Measurements from ENCODE around the gene RFNG. TPM values are rescaled to one million over a fixed set of nuclear protein-coding genes. Genes with fewer than 3 reads are reported as not detected.
A peak's percentile ranks its signal among the peaks of the same experiment; 100 is the strongest.
"Not testable (repeated sequence)": the region's sequence is repeated elsewhere in the genome, so short reads cannot be mapped to it uniquely, and the experiment has no call there.

RFNG gene
- total RNA-seq, 6 experiments from 2014 or later, result 29.9 to 53.3 (median 43.7) TPM

DNA sequence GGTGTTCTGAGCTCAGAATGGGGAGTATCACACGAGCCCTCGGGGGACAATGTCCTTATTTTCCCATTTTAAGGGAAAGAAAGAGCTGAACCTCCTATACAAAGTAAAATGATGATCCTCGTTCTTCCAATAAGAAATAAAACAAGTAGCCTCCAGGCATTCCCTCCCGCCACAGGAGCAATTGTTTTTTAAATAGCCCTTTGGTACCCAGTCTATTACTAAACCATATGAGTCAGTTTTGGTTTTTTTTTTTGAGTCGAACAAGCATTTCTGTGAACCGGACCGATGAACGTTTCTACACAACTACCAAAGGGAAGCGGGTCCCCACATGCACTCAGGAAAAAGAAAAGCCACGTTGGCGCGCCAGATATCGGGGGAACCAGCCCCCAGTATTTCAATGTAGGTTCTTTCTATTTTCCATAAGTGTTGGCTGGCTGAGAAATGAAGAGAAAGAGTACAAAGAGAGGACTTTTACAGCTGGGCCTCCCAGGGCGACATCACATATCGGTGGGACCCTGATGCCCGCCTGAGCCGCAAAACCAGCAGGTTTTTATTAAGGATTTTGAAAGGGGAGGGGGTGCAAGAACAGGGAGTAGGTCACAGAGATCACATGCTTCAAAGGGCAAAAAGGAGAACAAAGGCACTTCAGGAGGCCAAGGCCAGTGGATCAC is 10.3 kb downstream of the RFNG start:
- TF ChIP-seq POLR2A (IDR thresholded peaks at IDR 0.05), result no peak
- TF ChIP-seq, protein P1, sequence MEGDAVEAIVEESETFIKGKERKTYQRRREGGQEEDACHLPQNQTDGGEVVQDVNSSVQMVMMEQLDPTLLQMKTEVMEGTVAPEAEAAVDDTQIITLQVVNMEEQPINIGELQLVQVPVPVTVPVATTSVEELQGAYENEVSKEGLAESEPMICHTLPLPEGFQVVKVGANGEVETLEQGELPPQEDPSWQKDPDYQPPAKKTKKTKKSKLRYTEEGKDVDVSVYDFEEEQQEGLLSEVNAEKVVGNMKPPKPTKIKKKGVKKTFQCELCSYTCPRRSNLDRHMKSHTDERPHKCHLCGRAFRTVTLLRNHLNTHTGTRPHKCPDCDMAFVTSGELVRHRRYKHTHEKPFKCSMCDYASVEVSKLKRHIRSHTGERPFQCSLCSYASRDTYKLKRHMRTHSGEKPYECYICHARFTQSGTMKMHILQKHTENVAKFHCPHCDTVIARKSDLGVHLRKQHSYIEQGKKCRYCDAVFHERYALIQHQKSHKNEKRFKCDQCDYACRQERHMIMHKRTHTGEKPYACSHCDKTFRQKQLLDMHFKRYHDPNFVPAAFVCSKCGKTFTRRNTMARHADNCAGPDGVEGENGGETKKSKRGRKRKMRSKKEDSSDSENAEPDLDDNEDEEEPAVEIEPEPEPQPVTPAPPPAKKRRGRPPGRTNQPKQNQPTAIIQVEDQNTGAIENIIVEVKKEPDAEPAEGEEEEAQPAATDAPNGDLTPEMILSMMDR (IDR thresholded peaks at IDR 0.05), result no peak

DNA sequence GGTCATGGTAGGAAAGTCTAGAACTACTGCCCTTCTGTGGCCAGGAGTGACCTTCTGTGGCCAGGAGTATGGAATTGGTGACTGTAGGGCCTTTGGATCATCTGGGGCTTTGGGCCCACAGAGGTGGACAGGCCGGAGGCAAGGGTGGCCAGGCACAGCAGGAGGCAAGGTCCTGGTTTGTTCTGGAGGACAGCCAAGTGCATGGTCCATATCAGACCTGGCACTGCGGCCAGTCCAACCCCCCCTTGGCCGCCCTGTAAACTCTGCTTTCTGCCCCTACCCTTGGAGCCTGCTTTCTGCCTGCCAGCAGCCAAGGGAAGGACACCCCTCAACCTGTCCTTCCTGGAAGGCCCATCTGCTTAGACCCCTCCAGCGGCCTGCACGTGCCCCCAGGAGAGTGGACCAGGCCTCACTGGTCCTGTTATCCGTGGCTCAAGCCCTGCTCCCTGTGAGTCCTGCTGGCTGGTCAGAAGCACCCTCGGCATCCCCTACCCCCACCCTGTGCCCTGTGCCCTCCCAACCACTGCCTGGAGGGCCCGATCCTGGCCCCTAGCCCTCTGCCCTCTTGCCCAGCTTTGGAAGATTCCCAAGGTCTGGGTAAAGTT is 11.8 kb downstream of the RFNG start:
- Histone ChIP-seq H3K27ac (peak overlapping the region in 2 of 3 donors; percentile 72 to 89), H3K4me3 (no peak overlapping the region), H3K36me3 (peaks cover 0 to 16% (median 0%) of the 10 kb centered on the region in 4 donors), H3K9me3 (no peaks in the 10 kb centered on the region), H3K27me3 (no peaks in the 10 kb centered on the region), H3K4me1 (peaks cover 0 to 47% (median 16%) of the 10 kb centered on the region in 4 donors)
- 43% methylated on average over 4 of the region's 8 CpGs for WGBS (ENCODE audit: insufficient coverage, low coverage, low lambda C conversion rate, missing lambda C conversion rate)
- TF ChIP-seq, protein P1 (IDR thresholded peaks at IDR 0.05), result no peak
- TF ChIP-seq POLR2A (IDR thresholded peaks at IDR 0.05), result no peak
- peak; percentile 79 to 96 (median 92) for DNase-seq
- intact Hi-C loops (cut with DNase I), result loop anchor here (10.0 kb wide), 2 partner anchors 45 to 55 kb away; partner anchors contain the start of gene FASN (in 1 of the 2)
- ATAC-seq, result peak; percentile 54 to 72 (median 64)

More for the DNA sequence above, 10.3 kb downstream of the RFNG start:
- Histone ChIP-seq H3K9me3 (no peaks in the 10 kb centered on the region), H3K4me1 (peaks cover 0 to 33% (median 16%) of the 10 kb centered on the region in 4 donors), H3K36me3 (peaks cover 0 to 5% (median 0%) of the 10 kb centered on the region in 4 donors), H3K27me3 (no peaks in the 10 kb centered on the region), H3K27ac (peak overlapping the region in 2 of 3 donors; percentile 21 to 89), H3K4me3 (no peak overlapping the region)
- intact Hi-C loops (cut with DNase I), result no loop called here
- no peak for ATAC-seq
- WGBS (ENCODE audit: insufficient coverage, low coverage, low lambda C conversion rate, missing lambda C conversion rate), result 74% methylated on average over 17 of the region's 17 CpGs
- no peak for DNase-seq

GRCh38 chr17:82038796-82039409 is 12.7 kb downstream of the RFNG start:
- intact Hi-C loops (cut with DNase I), result loop anchor here (10.0 kb wide), 2 partner anchors 46 to 56 kb away; partner anchors contain the start of gene FASN (in 1 of the 2)
- DNase-seq, ATAC-seq, H3K9me3 ChIP-seq, H3K4me3 ChIP-seq, H3K27me3 ChIP-seq: not testable (repeated sequence)
- Histone ChIP-seq H3K4me1 (peaks cover 0 to 47% (median 16%) of the 10 kb centered on the region in 4 donors), H3K36me3 (peaks cover 0 to 16% (median 0%) of the 10 kb centered on the region in 4 donors), H3K27ac (peak overlapping the region in 2 of 3 donors; percentile 64 to 89)
- WGBS (ENCODE audit: insufficient coverage, low coverage, low lambda C conversion rate, missing lambda C conversion rate), result 73% methylated on average over 11 of the region's 16 CpGs

DNA sequence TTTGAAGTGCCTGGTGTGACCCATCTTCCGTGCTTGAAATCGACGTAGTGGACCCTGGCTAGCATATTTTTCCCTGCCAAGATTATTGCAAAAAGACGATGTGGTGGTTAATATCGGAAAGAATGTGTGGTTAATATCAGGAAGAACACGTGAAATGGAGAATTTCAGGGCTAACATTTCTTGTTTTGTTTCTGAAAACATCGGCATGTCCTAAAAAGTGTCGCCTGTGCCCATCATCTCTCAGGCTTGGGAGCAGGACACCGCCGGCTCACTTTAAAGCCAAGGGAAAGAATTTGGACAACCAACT is 13.8 kb downstream of the RFNG start:
- Histone ChIP-seq H3K9me3 (no peaks in the 10 kb centered on the region), H3K36me3 (peaks cover 0 to 16% (median 0%) of the 10 kb centered on the region in 4 donors), H3K4me3 (peak overlapping the region in 2 of 3 donors; percentile 29 to 81), H3K27ac (peak overlapping the region in 2 of 3 donors; percentile 56 to 89), H3K4me1 (peaks cover 0 to 47% (median 16%) of the 10 kb centered on the region in 4 donors), H3K27me3 (no peaks in the 10 kb centered on the region)
- 4% methylated on average over 10 of the region's 10 CpGs for WGBS (ENCODE audit: insufficient coverage, low coverage, low lambda C conversion rate, missing lambda C conversion rate)
- no peak for ATAC-seq
- DNase-seq, result no peak
- intact Hi-C loops (cut with DNase I), result loop anchor here (10.0 kb wide), 2 partner anchors 47 to 57 kb away; partner anchors contain the start of gene FASN (in 1 of the 2)
- TF ChIP-seq POLR2A (IDR thresholded peaks at IDR 0.05), result no peak
- TF ChIP-seq, protein P1 (IDR thresholded peaks at IDR 0.05), result no peak

Data from right lobe of liver (tissue), 6 donors.